ENCODE measurements around the gene VAMP5.

GRCh38 chr2:85534881-85535280 is 49.4 kb upstream of the VAMP5 start:
- TF ChIP-seq EZH2 (IDR thresholded peaks at IDR 0.05; ENCODE audit: low read depth, unreplicated experiment): no peak
- TF ChIP-seq CTCF (conservative IDR thresholded peaks at IDR 0.05; ENCODE audit: low read depth in 2 of 2): no peak
- no peak for TF ChIP-seq POLR2AphosphoS5 (IDR thresholded peaks at IDR 0.05; ENCODE audit: low read depth)
- TF ChIP-seq, protein P1, sequence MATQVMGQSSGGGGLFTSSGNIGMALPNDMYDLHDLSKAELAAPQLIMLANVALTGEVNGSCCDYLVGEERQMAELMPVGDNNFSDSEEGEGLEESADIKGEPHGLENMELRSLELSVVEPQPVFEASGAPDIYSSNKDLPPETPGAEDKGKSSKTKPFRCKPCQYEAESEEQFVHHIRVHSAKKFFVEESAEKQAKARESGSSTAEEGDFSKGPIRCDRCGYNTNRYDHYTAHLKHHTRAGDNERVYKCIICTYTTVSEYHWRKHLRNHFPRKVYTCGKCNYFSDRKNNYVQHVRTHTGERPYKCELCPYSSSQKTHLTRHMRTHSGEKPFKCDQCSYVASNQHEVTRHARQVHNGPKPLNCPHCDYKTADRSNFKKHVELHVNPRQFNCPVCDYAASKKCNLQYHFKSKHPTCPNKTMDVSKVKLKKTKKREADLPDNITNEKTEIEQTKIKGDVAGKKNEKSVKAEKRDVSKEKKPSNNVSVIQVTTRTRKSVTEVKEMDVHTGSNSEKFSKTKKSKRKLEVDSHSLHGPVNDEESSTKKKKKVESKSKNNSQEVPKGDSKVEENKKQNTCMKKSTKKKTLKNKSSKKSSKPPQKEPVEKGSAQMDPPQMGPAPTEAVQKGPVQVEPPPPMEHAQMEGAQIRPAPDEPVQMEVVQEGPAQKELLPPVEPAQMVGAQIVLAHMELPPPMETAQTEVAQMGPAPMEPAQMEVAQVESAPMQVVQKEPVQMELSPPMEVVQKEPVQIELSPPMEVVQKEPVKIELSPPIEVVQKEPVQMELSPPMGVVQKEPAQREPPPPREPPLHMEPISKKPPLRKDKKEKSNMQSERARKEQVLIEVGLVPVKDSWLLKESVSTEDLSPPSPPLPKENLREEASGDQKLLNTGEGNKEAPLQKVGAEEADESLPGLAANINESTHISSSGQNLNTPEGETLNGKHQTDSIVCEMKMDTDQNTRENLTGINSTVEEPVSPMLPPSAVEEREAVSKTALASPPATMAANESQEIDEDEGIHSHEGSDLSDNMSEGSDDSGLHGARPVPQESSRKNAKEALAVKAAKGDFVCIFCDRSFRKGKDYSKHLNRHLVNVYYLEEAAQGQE (IDR thresholded peaks at IDR 0.05; ENCODE audit: unreplicated experiment): no peak
- TF ChIP-seq STAT1 (IDR thresholded peaks at IDR 0.05; ENCODE audit: unreplicated experiment): no peak
- no peak for TF ChIP-seq EZH2phosphoT487 (IDR thresholded peaks at IDR 0.05; ENCODE audit: unreplicated experiment)
- no peak for TF ChIP-seq CREB1 (CRISPR knock-in tag; IDR thresholded peaks at IDR 0.05; ENCODE audit: low read depth)
- no peak for TF ChIP-seq NANOG (IDR thresholded peaks at IDR 0.05; ENCODE audit: borderline replicate concordance)
- no peak for TF ChIP-seq JUNB (IDR thresholded peaks at IDR 0.05; ENCODE audit: unreplicated experiment)
- no peak for TF ChIP-seq ZNF331 (CRISPR knock-in tag; IDR thresholded peaks at IDR 0.05; ENCODE audit: low read depth)
- TF ChIP-seq, protein P2, sequence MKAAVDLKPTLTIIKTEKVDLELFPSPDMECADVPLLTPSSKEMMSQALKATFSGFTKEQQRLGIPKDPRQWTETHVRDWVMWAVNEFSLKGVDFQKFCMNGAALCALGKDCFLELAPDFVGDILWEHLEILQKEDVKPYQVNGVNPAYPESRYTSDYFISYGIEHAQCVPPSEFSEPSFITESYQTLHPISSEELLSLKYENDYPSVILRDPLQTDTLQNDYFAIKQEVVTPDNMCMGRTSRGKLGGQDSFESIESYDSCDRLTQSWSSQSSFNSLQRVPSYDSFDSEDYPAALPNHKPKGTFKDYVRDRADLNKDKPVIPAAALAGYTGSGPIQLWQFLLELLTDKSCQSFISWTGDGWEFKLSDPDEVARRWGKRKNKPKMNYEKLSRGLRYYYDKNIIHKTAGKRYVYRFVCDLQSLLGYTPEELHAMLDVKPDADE (IDR thresholded peaks at IDR 0.05): no peak

All from GM23338 (cell line).